IPS DF 6.9 (cell line): ENCODE measurements around the gene CBARP.
A peak's percentile ranks its signal among the peaks of the same experiment; 100 is the strongest.

Experiments
- DNase-seq: peaks from one replicate; pipeline ENCODE4 v3.0.0-alpha.2; 2013; ENCODE audit warnings: low read depth, low spot score
- H3K27ac ChIP-seq: one replicate; pipeline ENCODE4 v1.5.1; 2013; ENCODE audit warnings: low read length, control low read depth
- H3K27me3 ChIP-seq: 2 replicates; pipeline ENCODE4 v1.6.1; 2013; ENCODE audit warnings: mild to moderate bottlenecking, low read length; ENCODE audit not compliant: control insufficient read depth, insufficient read depth
- H3K36me3 ChIP-seq: 2 replicates; pipeline ENCODE4 v1.6.1; 2013; ENCODE audit warnings: low read length; ENCODE audit not compliant: control insufficient read depth, insufficient read depth
- H3K4me1 ChIP-seq: 2 replicates; pipeline ENCODE4 v1.6.1; 2013; ENCODE audit warnings: low read length; ENCODE audit not compliant: control insufficient read depth, insufficient read depth
- H3K4me3 ChIP-seq: 2 replicates; pipeline ENCODE4 v1.5.1; 2013; ENCODE audit warnings: mild to moderate bottlenecking, low read length
- H3K9me3 ChIP-seq: 2 replicates; pipeline ENCODE4 v1.6.1; 2013; ENCODE audit warnings: low read length, inconsistent platforms; ENCODE audit not compliant: control insufficient read depth, insufficient read depth
- WGBS: extraction: QIAGEN DNeasy Blood & Tissue Kit; methylation state at CpG from one replicate; pipeline ENCODE4 v1.1.7; 2013; ENCODE audit warnings: mixed read lengths, missing lambda C conversion rate; ENCODE audit not compliant: insufficient read length, insufficient coverage; 5-methylcytosine and 5-hydroxymethylcytosine counted together

The CBARP gene

GRCh38 chr19:1269065-1269477, 31.3 kb upstream of the CBARP start, which contains the start of gene CIRBP:
CIRBP (plus strand) TSS chr19:1269332; CDS start chr19:1270934, 1,602 bp downstream.
- peak within 1 kb of the TSS; percentile 79 for H3K4me3 ChIP-seq
- DNase-seq = no peak
- WGBS = no CpG with 5 or more reads among the region's 50 CpGs
- H3K27ac ChIP-seq = no peak within 1 kb of the TSS
- H3K36me3 ChIP-seq = peaks cover 32% of the 10 kb centered on the region
- no peaks in the 10 kb centered on the region for H3K27me3 ChIP-seq
- no peaks in the 10 kb centered on the region for H3K9me3 ChIP-seq
- H3K4me1 ChIP-seq = peaks cover 14% of the 10 kb centered on the region

GRCh38 chr19:1268226-1269064, 30.6 kb upstream of the CBARP start:
- Histone ChIP-seq H3K4me3 (no peak overlapping the region), H3K9me3 (no peaks in the 10 kb centered on the region), H3K27ac (no peak overlapping the region), H3K36me3 (peaks cover 25% of the 10 kb centered on the region), H3K4me1 (peaks cover 14% of the 10 kb centered on the region), H3K27me3 (no peaks in the 10 kb centered on the region)
- no peak for DNase-seq
- WGBS = 100% methylated on average over 5 of the region's 40 CpGs

GRCh38 chr19:1267477-1268225, 29.8 kb upstream of the CBARP start:
- Histone ChIP-seq H3K4me3 (peak overlapping the region; percentile 51; the same call in 1 of the 2 replicates), H3K27ac (no peak overlapping the region), H3K9me3 (no peaks in the 10 kb centered on the region), H3K27me3 (no peaks in the 10 kb centered on the region), H3K36me3 (peaks cover 17% of the 10 kb centered on the region), H3K4me1 (peaks cover 17% of the 10 kb centered on the region)
- WGBS = no CpG with 5 or more reads among the region's 35 CpGs
- no peak for DNase-seq

GRCh38 chr19:1266916-1267476, 29.2 kb upstream of the CBARP start:
- Histone ChIP-seq H3K36me3 (peaks cover 13% of the 10 kb centered on the region), H3K27ac (no peak overlapping the region), H3K9me3 (no peaks in the 10 kb centered on the region), H3K4me3 (peak overlapping the region; percentile 51; the same call in 1 of the 2 replicates), H3K4me1 (peaks cover 19% of the 10 kb centered on the region), H3K27me3 (no peaks in the 10 kb centered on the region)
- DNase-seq = no peak
- WGBS = no CpG with 5 or more reads among the region's 59 CpGs

- no peaks in the 10 kb centered on the region for H3K9me3 ChIP-seq
- H3K27me3 ChIP-seq = no peaks in the 10 kb centered on the region
- H3K4me1 ChIP-seq = peaks cover 22% of the 10 kb centered on the region
- H3K36me3 ChIP-seq = peaks cover 6% of the 10 kb centered on the region; the same call in 1 of the 2 replicates
- H3K4me3 ChIP-seq = peak overlapping the region; percentile 51; the same call in 1 of the 2 replicates
- WGBS = no CpG with 5 or more reads among the region's 84 CpGs
- no peak overlapping the region for H3K27ac ChIP-seq
- DNase-seq = no peak
Observed at GRCh38 chr19:1266129-1266915, 28.5 kb upstream of the CBARP start.

- Histone ChIP-seq H3K4me3 (peak overlapping the region; percentile 51; the same call in 1 of the 2 replicates), H3K27me3 (no peaks in the 10 kb centered on the region), H3K27ac (no peak overlapping the region), H3K9me3 (no peaks in the 10 kb centered on the region), H3K4me1 (peaks cover 22% of the 10 kb centered on the region), H3K36me3 (no peaks in the 10 kb centered on the region)
- WGBS = no CpG with 5 or more reads among the region's 28 CpGs
- no peak for DNase-seq
Observed at GRCh38 chr19:1265615-1266128, 27.9 kb upstream of the CBARP start.

- WGBS = no CpG with 5 or more reads among the region's 26 CpGs
- peaks cover 26% of the 10 kb centered on the region for H3K4me1 ChIP-seq
- H3K27ac ChIP-seq = no peak overlapping the region
- H3K9me3 ChIP-seq = no peaks in the 10 kb centered on the region
- no peak for DNase-seq
- H3K27me3 ChIP-seq = no peaks in the 10 kb centered on the region
- H3K4me3 ChIP-seq = no peak overlapping the region
- no peaks in the 10 kb centered on the region for H3K36me3 ChIP-seq
Observed at GRCh38 chr19:1264801-1265614, 27.2 kb upstream of the CBARP start.

GRCh38 chr19:1263188-1263587, 25.4 kb upstream of the CBARP start:
- no CpG with 5 or more reads among the region's 5 CpGs for WGBS
- Histone ChIP-seq H3K27me3 (no peaks in the 10 kb centered on the region), H3K36me3 (no peaks in the 10 kb centered on the region), H3K4me1 (peaks cover 26% of the 10 kb centered on the region), H3K9me3 (no peaks in the 10 kb centered on the region), H3K27ac (no peak overlapping the region), H3K4me3 (no peak overlapping the region)
- no peak for DNase-seq

GRCh38 chr19:1262623-1263123, 24.9 kb upstream of the CBARP start:
- no peak overlapping the region for H3K27ac ChIP-seq
- peaks cover 26% of the 10 kb centered on the region for H3K4me1 ChIP-seq
- no peaks in the 10 kb centered on the region for H3K27me3 ChIP-seq
- H3K9me3 ChIP-seq = no peaks in the 10 kb centered on the region
- H3K4me3 ChIP-seq = no peak overlapping the region; the same call in 1 of the 2 replicates
- WGBS = no CpG with 5 or more reads among the region's 21 CpGs
- no peak for DNase-seq
- no peaks in the 10 kb centered on the region for H3K36me3 ChIP-seq
